Measurements from ENCODE around the gene MAMDC4.

MAMDC4 gene

GRCh38 chr9:136849960-136850865 is 1.9 kb upstream of the MAMDC4 start:
- no peak for DNase-seq

- no peak for DNase-seq
Observed at GRCh38 chr9:136850866-136851775, 1.0 kb upstream of the MAMDC4 start.

GRCh38 chr9:136852664-136853595 is 784 bp downstream of the MAMDC4 start:
- no peak for DNase-seq

GRCh38 chr9:136853596-136854112 is 1.5 kb downstream of the MAMDC4 start:
- no peak for DNase-seq

GRCh38 chr9:136854113-136854841 is 2.1 kb downstream of the MAMDC4 start:
- no peak for DNase-seq

GRCh38 chr9:136854842-136855460 is 2.8 kb downstream of the MAMDC4 start:
- DNase-seq, result no peak

GRCh38 chr9:136855461-136856078 is 3.4 kb downstream of the MAMDC4 start:
- DNase-seq, result no peak

- no peak for DNase-seq
Observed at GRCh38 chr9:136856079-136856476, 3.9 kb downstream of the MAMDC4 start.

- DNase-seq, result no peak
Observed at GRCh38 chr9:136856541-136857141, 4.5 kb downstream of the MAMDC4 start.

- no peak for DNase-seq
Observed at GRCh38 chr9:136857166-136857565, 5.0 kb downstream of the MAMDC4 start.

GRCh38 chr9:136857581-136858412 is 5.7 kb downstream of the MAMDC4 start:
- DNase-seq, result no peak

- DNase-seq, result no peak
Observed at GRCh38 chr9:136858452-136858843, 6.3 kb downstream of the MAMDC4 start.

- DNase-seq, result no peak
Observed at GRCh38 chr9:136858844-136859757, 7.0 kb downstream of the MAMDC4 start.

GRCh38 chr9:136860529-136860928 is 8.4 kb downstream of the MAMDC4 start:
- no peak for DNase-seq

GRCh38 chr9:136860933-136861873 is 9.1 kb downstream of the MAMDC4 start:
- no peak for DNase-seq

GRCh38 chr9:136861874-136862457 is 9.8 kb downstream of the MAMDC4 start:
- DNase-seq, result no peak

Measured in NCI-H510A treated with DMSO at 0.1 percent for 48 hours (cell line).